GM18858 (cell line): ENCODE measurements around the gene ATP6V1F.

Experiments used
- ATAC-seq: cut with Tn5 transposase; IDR thresholded peaks from one replicate; pipeline ENCODE4 v1.9.1; 2021; ENCODE audit not compliant: unreplicated experiment

Gene ATP6V1F

GRCh38 chr7:128835231-128835751, 27.4 kb upstream of the ATP6V1F start:
- no peak for ATAC-seq

DNA sequence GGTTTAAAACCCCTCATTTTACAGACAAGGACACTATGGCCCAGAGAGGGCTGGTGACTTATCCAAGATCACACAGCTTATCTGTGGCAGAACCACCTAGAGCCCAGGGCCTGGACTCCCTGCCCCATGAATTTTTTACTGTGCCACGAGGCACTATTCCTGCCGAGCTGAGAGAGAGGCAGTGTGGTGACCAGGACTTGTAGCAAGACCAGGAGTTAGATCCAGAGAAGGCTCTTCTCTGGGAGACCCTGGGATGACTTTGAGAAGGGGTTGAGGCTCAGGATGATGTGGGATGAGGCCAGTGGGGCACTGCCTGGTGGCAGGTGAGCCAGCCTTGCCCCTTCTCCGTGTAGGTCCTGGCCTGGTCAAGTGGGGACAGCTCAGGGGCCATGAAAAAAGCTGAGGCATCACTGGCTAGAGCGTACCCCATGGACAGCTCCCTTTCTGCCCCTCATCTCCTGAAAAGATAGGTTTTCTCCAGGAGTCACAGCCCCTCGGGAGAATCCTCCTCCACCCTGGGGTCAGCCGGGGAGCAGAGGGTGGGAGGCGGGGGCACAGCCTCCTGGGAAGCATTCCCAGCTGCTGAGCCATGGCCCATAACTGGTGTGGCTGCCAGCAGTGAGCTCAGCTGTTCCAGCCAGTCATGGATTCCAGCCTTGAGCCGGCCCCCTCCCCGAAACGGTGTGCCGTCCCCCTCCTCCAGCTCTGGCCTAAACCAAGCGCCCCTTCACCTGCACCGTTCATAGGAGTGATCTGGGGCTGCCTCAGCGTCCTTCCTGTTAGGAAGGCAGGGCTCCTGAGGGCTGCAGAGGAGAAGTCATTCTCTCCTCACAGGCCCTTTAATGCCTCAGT, 26.6 kb upstream of the ATP6V1F start:
- ATAC-seq: no peak

DNA sequence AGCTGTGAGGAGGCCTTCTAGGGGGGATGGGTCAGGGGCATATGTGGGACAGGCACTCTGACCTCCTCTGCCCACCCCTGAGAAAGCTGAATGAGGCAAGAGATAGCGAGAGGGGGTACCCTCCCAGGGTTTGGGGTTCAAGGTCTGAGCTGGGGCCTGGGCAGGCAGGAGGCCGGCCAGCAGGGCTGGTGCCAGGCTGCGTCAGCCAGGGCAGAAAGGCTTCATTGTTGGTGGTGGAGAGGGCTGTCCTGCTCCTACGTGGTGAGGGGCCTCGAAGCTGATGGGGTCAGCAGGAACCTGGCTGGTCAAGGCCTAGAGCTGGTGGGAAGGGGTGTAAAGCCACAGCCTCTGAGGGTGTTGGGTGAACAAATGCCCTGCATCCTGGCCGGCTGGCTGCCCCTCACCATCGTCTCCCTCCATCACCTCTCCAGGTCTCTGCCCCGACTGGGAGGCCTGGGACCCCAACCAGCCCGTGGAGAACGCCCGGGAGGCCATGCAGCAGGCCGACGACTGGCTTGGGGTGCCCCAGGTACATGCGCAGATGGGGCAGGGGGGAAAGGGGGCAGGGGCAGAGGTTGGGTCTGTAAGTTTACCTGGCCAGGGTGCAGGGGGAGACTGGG, 25.8 kb upstream of the ATP6V1F start:
- ATAC-seq: no peak

- ATAC-seq: no peak
These were observed 25.1 kb upstream of the ATP6V1F start for GRCh38 chr7:128837521-128837921.

- no peak for ATAC-seq
These were observed 24.4 kb upstream of the ATP6V1F start for GRCh38 chr7:128838109-128838779.

DNA sequence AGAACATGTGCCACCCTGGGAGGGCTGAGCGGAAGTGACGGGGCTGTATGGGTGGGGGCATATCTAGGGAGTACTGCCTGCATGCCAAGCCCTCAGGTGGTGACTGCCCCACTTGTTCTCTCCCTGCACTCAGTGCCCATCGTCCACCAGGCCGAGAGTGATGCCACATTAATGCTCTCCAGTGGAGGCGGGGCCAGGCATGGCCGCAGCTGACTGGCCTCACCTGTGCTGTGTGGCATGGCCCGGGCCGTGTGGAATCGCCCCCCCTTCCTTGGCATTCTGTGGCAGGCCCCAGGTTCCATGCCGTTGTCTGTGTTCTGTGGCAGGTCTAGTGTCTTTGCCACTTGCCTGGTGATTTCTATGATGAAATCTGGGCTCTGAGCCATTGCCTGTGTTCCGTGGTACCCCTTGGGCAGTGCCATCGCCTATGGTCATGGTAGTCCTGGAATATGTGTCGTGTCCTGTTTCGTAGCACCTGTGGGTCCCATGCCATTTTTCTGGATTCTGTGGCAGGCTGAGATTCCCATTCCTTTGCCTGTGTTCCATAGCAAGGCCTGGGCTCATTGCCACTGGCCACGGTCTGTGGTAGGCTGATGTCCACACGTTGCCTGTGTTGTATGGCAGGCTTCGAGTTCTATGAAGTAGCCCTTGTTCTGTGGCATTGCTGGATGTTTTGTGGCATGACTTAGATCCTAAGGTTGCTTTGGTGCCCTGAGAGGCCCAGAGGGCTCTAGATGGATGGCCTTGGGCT, 23.5 kb upstream of the ATP6V1F start:
- ATAC-seq: no peak

GRCh38 chr7:128839751-128840177, 22.9 kb upstream of the ATP6V1F start:
- no peak for ATAC-seq

DNA sequence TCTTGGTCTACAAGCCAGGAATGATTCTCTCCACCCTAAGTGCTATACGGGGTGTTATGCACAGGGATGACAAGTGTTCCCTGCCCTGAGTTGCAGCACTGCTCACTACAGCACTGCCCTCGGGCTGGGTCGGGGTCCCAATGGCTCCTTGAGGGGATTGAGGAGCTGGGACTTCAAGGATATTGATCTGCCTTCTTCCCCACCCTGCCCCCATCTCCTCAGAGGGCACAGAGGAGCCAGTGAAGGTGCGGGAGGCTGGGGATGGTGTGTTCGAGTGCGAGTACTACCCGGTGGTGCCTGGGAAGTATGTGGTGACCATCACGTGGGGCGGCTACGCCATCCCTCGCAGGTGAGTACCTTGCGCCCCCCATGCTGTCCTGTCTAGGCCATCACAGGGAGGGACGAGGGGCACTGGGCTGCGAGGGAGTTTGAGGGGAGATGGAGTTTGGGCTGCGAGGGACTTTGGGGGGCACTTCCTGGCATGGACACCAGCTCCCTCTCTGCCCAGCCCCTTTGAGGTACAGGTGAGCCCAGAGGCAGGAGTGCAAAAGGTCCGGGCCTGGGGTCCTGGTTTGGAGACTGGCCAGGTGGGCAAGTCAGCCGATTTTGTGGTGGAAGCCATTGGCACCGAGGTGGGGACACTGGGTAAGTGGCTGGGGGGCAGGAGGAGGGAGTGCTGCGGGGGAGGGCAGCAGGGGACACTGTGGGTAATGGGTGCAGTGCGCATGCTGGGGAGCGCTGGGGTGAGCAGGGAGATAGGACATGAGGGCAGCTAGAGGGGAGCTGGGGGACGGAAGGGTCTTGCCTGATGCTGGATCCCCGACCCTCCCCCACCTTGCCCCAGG, 22.1 kb upstream of the ATP6V1F start:
- no peak for ATAC-seq

DNA sequence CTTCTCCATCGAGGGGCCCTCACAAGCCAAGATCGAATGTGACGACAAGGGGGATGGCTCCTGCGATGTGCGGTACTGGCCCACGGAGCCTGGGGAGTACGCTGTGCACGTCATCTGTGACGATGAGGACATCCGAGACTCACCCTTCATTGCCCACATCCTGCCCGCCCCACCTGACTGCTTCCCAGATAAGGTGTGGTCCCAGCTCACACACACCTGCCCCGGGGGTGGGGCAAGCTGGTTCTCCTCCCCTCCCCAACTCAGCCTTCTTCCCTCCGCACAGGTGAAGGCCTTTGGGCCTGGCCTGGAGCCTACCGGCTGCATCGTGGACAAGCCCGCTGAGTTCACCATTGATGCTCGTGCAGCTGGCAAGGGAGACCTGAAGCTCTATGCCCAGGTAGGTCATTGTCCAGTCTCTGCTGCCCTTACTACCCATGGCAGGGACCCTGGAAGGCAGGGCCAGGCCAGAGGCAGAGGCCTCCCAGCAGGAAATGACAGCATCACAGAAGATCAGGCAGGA, 21.4 kb upstream of the ATP6V1F start:
- no peak for ATAC-seq

DNA sequence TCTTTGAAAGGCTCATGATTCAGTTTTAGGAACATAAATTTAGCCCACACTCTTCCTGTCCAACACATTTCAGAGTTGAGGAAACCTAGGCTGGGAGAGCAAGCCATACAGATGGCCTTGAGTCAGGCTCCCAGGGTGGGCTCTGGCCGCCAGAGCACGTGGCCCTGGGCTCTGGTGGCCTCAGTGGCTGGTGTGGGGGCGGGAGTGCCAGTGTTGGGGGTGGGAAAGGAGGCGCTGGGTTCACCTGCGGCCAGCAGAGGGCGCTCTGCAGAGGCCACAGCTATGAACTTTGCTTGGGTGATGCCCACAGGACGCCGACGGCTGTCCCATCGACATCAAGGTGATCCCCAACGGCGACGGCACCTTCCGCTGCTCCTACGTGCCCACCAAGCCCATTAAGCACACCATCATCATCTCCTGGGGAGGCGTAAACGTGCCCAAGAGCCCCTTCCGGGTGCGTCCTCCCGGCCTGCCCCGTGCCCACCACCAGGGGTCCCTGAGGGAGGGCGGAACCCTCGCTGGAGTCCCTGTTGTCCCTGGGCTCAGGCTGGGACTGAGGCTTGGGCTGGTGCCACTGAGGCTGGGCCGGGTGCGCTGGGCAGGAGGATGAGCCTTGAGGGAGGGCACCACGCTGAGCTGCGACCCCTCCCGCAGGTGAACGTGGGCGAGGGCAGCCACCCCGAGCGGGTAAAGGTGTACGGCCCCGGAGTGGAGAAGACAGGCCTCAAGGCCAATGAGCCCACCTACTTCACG, 20.6 kb upstream of the ATP6V1F start:
- ATAC-seq: no peak

DNA sequence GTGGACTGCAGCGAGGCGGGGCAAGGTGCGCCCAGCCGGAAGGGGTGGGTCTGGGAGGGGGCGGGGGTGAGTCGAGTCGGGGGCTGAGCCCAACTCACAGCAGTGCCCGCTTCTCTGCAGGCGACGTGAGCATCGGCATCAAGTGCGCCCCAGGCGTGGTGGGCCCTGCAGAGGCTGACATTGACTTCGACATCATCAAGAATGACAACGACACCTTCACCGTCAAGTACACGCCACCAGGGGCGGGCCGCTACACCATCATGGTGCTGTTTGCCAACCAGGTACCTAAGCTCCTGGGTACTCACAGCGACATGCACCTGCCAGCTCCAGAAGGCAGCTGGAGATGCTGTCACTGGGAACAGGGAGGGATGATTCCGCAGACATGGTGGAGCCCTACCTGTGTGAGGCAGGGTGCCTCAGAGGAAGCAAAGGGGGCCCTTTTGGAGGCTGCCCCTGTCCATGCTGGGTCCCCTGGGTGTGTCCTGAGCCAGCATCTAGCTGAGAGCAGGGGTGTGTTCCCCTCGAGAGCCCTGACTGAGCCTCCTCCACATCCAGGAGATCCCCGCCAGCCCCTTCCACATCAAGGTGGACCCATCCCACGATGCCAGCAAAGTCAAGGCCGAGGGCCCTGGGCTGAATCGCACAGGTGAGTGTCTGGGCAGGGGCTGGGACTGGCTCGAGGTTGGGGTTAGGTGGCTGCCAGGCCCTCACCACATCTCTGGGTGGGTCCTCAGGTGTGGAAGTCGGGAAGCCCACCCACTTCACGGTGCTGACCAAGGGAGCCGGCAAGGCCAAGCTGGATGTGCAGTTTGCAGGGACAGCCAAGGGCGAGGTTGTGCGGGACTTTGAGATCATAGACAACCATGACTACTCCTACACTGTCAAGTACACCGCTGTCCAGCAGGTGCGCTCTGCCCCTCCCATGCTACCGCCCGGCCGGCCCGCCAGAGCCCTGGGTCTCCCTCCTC, 19.7 kb upstream of the ATP6V1F start:
- ATAC-seq: no peak

- ATAC-seq: no peak
These were observed 18.6 kb upstream of the ATP6V1F start for GRCh38 chr7:128843938-128844621.

DNA sequence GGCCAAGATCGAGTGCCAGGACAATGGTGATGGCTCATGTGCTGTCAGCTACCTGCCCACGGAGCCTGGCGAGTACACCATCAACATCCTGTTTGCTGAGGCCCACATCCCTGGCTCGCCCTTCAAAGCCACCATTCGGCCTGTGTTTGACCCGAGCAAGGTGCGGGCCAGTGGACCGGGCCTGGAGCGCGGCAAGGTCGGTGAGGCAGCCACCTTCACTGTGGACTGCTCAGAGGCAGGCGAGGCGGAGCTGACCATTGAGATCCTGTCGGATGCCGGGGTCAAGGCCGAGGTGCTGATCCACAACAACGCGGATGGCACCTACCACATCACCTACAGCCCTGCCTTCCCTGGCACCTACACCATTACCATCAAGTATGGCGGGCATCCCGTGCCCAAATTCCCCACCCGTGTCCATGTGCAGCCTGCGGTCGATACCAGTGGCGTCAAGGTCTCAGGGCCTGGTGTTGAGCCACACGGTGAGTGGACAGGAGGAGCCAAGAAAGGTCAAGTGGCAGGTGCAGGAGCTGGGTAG, 17.8 kb upstream of the ATP6V1F start:
- no peak for ATAC-seq

DNA sequence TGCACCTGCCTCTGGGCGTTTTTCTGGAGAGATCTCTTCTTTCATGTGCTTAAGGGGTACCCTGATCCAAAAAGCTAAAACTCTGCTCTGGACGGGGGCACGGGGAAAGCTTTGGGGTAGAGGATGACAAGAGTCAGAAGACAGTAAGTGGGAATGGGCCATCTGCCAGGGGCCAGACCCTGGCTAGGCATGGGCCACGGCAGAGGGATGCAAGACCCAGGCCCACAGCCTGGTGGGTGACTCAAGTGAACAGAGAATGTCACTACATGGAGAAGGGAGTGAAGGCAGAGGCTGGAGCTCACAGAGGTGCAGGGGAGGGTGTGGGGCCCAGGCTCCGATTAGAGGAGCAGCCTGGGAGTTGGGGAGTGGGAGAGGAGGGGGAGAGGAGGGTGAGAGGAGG, 17.2 kb upstream of the ATP6V1F start:
- no peak for ATAC-seq

GRCh38 chr7:128845987-128846386, 16.7 kb upstream of the ATP6V1F start:
- ATAC-seq: no peak

GRCh38 chr7:128846781-128847444, 15.7 kb upstream of the ATP6V1F start:
- no peak for ATAC-seq
